Astrocyte (in vitro differentiated cells and primary cell): Measurements from ENCODE around the gene INKA2.

Source experiments
- CTCF ChIP-seq: IDR thresholded peaks from 2 replicates; pipeline ENCODE4 v1.5.1; 2011; ENCODE audit warnings: low read depth, mild to moderate bottlenecking, inconsistent platforms, low read length, moderate library complexity; ENCODE audit not compliant: insufficient read depth
- EZH2 ChIP-seq: IDR thresholded peaks from 2 replicates; pipeline ENCODE4 v1.6.1; 2012; ENCODE audit warnings: mild to moderate bottlenecking, low read length, inconsistent platforms; ENCODE audit not compliant: insufficient read depth

GRCh38 chr1:111729946-111730681 lies 9.1 kb downstream of the INKA2 start:
- TF ChIP-seq CTCF (no peak), EZH2 (no peak)
